Astrocyte (in vitro differentiated cells and primary cell): ENCODE measurements around the gene NEK9. TPM values are rescaled to one million over a fixed set of nuclear protein-coding genes. Genes with fewer than 3 reads are reported as not detected.

Source experiments
- DNase-seq: peaks from one replicate; pipeline ENCODE4 v3.0.0-alpha.2; 2010; ENCODE audit warnings: low read depth
- FAIRE-seq: peaks from 2 replicates; lab custom pipeline; 2011; peaks lifted over from hg19 to GRCh38; lab: Jason Lieb, UNC
- H2AFZ ChIP-seq: 2 replicates; pipeline ENCODE4 v1.6.0; 2012; ENCODE audit warnings: low read depth, low read length, inconsistent platforms
- H3K27ac ChIP-seq: 2 replicates; pipeline ENCODE4 v1.5.1; 2011; ENCODE audit warnings: low read depth, low read length, inconsistent platforms
- H3K27me3 ChIP-seq: 2 replicates; pipeline ENCODE4 v1.6.0; 2011; ENCODE audit warnings: low read length, inconsistent platforms; ENCODE audit not compliant: insufficient read depth
- H3K36me3 ChIP-seq: 2 replicates; pipeline ENCODE4 v1.5.1; 2011; ENCODE audit warnings: low read length, inconsistent platforms; ENCODE audit not compliant: insufficient read depth
- H3K4me1 ChIP-seq: 2 replicates; pipeline ENCODE4 v1.5.1; 2011; ENCODE audit warnings: low read length, inconsistent platforms; ENCODE audit not compliant: insufficient read depth
- H3K4me2 ChIP-seq: 2 replicates; pipeline ENCODE4 v1.6.0; 2012; ENCODE audit warnings: low read length, inconsistent platforms
- H3K4me3 ChIP-seq: 2 replicates; pipeline ENCODE4 v1.5.1; 2011; ENCODE audit warnings: low read depth, mild to moderate bottlenecking, low read length, inconsistent platforms; ENCODE audit not compliant: insufficient read depth
- H3K79me2 ChIP-seq: 2 replicates; pipeline ENCODE4 v1.6.0; 2012; ENCODE audit warnings: mild to moderate bottlenecking, low read length, inconsistent platforms; ENCODE audit not compliant: insufficient read depth
- H3K9ac ChIP-seq: 2 replicates; pipeline ENCODE4 v1.6.0; 2012; ENCODE audit warnings: mild to moderate bottlenecking, low read length, inconsistent platforms
- H3K9me3 ChIP-seq: 2 replicates; pipeline ENCODE4 v1.5.1; 2012; ENCODE audit warnings: low read depth, mild to moderate bottlenecking, low read length, inconsistent platforms; ENCODE audit not compliant: insufficient read depth
- H4K20me1 ChIP-seq: 2 replicates; pipeline ENCODE4 v1.6.0; 2012; ENCODE audit warnings: low read length, inconsistent platforms; ENCODE audit not compliant: insufficient read depth
- H3K27ac Mint-ChIP-seq: one replicate; pipeline ENCODE4 v1.8.0; 2021; ENCODE audit warnings: mild to moderate bottlenecking, mixed read lengths; ENCODE audit not compliant: unreplicated experiment
- H3K27me3 Mint-ChIP-seq: one replicate; pipeline ENCODE4 v1.8.0; 2021; ENCODE audit warnings: low read depth, mixed read lengths; ENCODE audit not compliant: unreplicated experiment
- H3K36me3 Mint-ChIP-seq: one replicate; pipeline ENCODE4 v1.8.0; 2021; ENCODE audit warnings: low read depth, mixed read lengths; ENCODE audit not compliant: unreplicated experiment
- H3K4me1 Mint-ChIP-seq: one replicate; pipeline ENCODE4 v1.8.0; 2021; ENCODE audit warnings: low read depth, mixed read lengths; ENCODE audit not compliant: unreplicated experiment
- H3K4me3 Mint-ChIP-seq: one replicate; pipeline ENCODE4 v1.8.0; 2021; ENCODE audit warnings: mild to moderate bottlenecking, moderate library complexity, mixed read lengths; ENCODE audit not compliant: unreplicated experiment
- H3K9me3 Mint-ChIP-seq: one replicate; pipeline ENCODE4 v1.8.0; 2021; ENCODE audit warnings: mild to moderate bottlenecking, mixed read lengths; ENCODE audit not compliant: unreplicated experiment
- CTCF ChIP-seq: IDR thresholded peaks from 2 replicates; pipeline ENCODE4 v1.5.1; 2011; ENCODE audit warnings: low read depth, mild to moderate bottlenecking, inconsistent platforms, low read length, moderate library complexity; ENCODE audit not compliant: insufficient read depth
- EZH2 ChIP-seq: IDR thresholded peaks from 2 replicates; pipeline ENCODE4 v1.6.1; 2012; ENCODE audit warnings: mild to moderate bottlenecking, low read length, inconsistent platforms; ENCODE audit not compliant: insufficient read depth
- total RNA-seq: library from RNA; stranded (reverse); gene quantifications from 2 replicates; pipeline ENCODE4 v1.2.1, GENCODE V29; 2021

NEK9 gene
- total RNA-seq, 1 donor from 2014 or later, result 45.2 TPM

- no peaks in the 10 kb centered on the region for H3K36me3 Mint-ChIP-seq
- FAIRE-seq (no peak), DNase-seq (no peak)
- Histone ChIP-seq H3K4me3 (no peak overlapping the region), H3K36me3 (no peaks in the 10 kb centered on the region), H3K9me3 (no peaks in the 10 kb centered on the region), H3K4me2 (no peak overlapping the region), H3K27me3 (no peaks in the 10 kb centered on the region), H4K20me1 (no peaks in the 10 kb centered on the region), H3K79me2 (no peaks in the 10 kb centered on the region), H2AFZ (no peak overlapping the region), H3K4me1 (no peaks in the 10 kb centered on the region), H3K27ac (no peak overlapping the region), H3K9ac (no peak overlapping the region)
- no peaks in the 10 kb centered on the region for H3K9me3 Mint-ChIP-seq
- peaks cover 2% of the 10 kb centered on the region for H3K27me3 Mint-ChIP-seq
- TF ChIP-seq CTCF (no peak), EZH2 (no peak)
- no peak overlapping the region for H3K4me3 Mint-ChIP-seq
- H3K27ac Mint-ChIP-seq, result no peak overlapping the region
- H3K4me1 Mint-ChIP-seq, result no peaks in the 10 kb centered on the region
Observed at GRCh38 chr14:75077794-75078193, 49.1 kb downstream of the NEK9 start.

GRCh38 chr14:75070383-75070782 lies 56.5 kb downstream of the NEK9 start:
- Histone ChIP-seq H3K79me2 (no peaks in the 10 kb centered on the region), H3K9me3 (no peaks in the 10 kb centered on the region), H3K27ac (no peak overlapping the region), H3K4me3 (no peak overlapping the region), H3K9ac (no peak overlapping the region), H3K27me3 (no peaks in the 10 kb centered on the region), H3K36me3 (no peaks in the 10 kb centered on the region), H4K20me1 (no peaks in the 10 kb centered on the region), H2AFZ (no peak overlapping the region), H3K4me1 (peaks cover 10% of the 10 kb centered on the region), H3K4me2 (no peak overlapping the region)
- no peaks in the 10 kb centered on the region for H3K9me3 Mint-ChIP-seq
- H3K4me1 Mint-ChIP-seq, result no peaks in the 10 kb centered on the region
- FAIRE-seq (no peak), DNase-seq (no peak)
- H3K27me3 Mint-ChIP-seq, result no peaks in the 10 kb centered on the region
- H3K27ac Mint-ChIP-seq, result no peak overlapping the region
- no peak for TF ChIP-seq EZH2
- TF ChIP-seq CTCF, result no peak
- no peak overlapping the region for H3K4me3 Mint-ChIP-seq
- no peaks in the 10 kb centered on the region for H3K36me3 Mint-ChIP-seq

DNA sequence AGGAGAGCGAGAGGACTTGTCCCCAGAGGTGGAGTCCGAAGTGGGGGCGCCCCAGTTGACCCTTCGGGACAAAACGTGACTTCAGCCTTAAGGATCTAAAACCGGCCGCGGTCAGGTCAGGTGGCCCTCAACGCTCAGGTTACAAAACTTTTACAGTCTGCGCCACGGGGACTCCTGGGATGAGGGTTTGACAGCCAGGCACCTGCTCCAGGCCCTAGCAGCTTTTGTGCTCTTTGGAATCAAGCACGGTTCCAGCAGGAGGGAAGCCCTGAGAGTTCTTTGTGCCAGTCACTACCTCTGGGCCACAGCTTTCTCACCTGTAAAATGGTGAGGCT lies 57.1 kb downstream of the NEK9 start:
- Histone ChIP-seq H3K9me3 (no peaks in the 10 kb centered on the region), H3K4me2 (peak overlapping the region; percentile 88), H3K27me3 (no peaks in the 10 kb centered on the region), H3K9ac (peak overlapping the region; percentile 81), H3K4me3 (peak overlapping the region; percentile 64), H3K36me3 (no peaks in the 10 kb centered on the region), H3K27ac (peak overlapping the region; percentile 66), H2AFZ (peak overlapping the region; percentile 83), H3K79me2 (no peaks in the 10 kb centered on the region), H3K4me1 (peaks cover 10% of the 10 kb centered on the region), H4K20me1 (no peaks in the 10 kb centered on the region)
- no peaks in the 10 kb centered on the region for H3K9me3 Mint-ChIP-seq
- H3K4me3 Mint-ChIP-seq, result no peak overlapping the region
- H3K27ac Mint-ChIP-seq, result peak overlapping the region; percentile 91
- no peaks in the 10 kb centered on the region for H3K36me3 Mint-ChIP-seq
- DNase-seq, result no peak
- no peaks in the 10 kb centered on the region for H3K4me1 Mint-ChIP-seq
- no peaks in the 10 kb centered on the region for H3K27me3 Mint-ChIP-seq
- TF ChIP-seq EZH2 (no peak), CTCF (no peak)
- FAIRE-seq, result no peak
